Kidney glomerular epithelial cell (primary cell): ENCODE results near the gene TNFRSF8.

ENCODE experiments used
- DNase-seq: peaks from one replicate; lab custom pipeline; 2025; lab: John Stamatoyannopoulos, UW

Gene TNFRSF8

GRCh38 chr1:12060500-12060899 is 2.6 kb upstream of the TNFRSF8 start:
- no peak for DNase-seq

DNA sequence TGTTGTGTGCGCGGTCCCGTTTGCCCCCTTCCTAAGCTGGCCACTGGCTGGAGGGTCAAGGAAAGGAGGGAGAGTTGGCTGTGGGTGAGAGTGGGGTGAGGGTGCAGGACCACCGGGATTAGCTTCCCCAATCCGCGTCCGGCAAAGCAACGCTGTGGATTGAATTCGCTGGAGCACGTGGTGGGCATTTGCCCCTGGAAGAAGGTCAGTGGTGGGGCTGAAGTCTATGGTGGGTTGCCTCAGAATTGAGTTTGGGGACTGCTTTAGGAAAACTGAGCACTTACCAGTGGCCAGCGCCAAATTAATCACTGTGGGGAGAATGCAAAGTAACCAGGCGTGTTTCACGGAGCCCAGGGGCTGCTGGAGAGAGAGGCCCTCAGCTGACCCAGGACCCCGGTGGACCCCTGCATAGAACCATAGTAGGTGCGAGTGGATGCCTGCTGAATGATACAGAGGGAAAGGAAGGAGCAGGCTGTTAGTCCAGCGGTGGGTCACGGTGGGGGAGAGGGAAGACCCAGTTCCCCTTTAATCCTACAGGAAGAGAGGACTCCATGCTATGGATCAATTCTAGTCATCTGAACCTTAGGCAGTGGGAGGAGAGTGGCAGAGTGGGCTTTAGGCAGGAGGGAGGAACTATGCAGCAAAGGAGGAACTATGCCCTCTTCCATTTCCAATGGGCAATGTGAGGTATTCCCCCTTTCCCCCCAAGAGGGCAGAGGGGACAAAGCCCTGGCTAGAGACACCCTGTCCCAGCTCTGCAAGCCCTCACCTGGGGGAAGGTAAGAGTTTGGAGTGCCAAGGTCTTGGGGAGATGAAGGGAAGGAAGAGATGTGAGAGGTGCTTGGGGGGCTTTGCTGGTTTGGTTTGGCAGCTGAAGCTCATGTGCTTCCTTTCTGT is 1.2 kb downstream of the TNFRSF8 start:
- DNase-seq, result no peak

GRCh38 chr1:12065872-12066271 is 2.8 kb downstream of the TNFRSF8 start:
- DNase-seq, result no peak

- peak; percentile 79 for DNase-seq
These were observed 5.1 kb downstream of the TNFRSF8 start for GRCh38 chr1:12067900-12068821.

DNA sequence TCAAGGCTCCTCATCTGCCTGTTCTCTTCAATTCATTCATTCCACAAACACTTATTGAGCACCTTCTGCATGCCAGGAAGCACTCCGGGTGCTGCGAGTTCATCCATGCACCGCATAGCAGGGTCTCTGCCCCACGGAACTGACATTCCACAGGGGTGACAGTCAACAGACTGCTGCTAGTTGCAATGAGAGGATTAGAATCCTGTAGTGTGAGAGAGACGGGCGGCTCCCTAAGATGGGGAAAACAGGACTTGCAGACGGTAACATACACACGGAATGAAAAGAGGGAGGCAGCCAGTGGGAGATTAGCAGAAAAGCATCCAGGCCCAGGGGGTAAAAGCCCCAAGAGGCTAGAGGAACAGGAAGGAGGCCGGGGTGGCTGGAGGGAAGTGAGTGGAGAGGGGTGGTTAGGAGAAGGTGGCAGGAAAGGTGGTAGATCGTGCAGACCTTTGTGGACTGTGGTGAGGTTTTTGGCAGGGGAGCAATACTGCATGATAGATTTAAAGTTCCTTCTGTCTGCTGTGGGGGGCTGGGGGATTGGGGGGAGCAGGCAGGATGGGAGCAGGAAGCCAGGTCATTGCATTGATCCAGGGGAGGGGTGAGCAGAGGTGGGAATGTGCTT is 6.6 kb downstream of the TNFRSF8 start:
- DNase-seq, result no peak

DNA sequence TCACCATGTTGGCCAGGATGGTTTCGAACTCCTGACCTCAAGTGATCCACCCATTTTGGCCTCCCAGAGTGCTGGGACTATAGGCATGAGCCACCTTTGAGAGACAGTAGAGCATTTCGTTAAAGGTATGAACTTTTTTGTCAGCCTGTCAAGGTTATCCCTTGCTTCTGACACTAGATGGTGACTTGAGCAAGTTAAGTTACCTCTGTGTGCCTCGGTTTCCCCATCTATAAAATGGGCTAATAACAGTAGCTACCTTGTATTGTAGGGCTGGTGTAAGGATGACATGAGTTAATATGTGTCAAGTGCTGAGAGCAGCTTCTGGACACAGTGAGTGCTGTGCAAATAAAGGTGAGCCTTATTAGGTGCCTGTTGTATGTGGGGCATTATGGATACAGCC is 8.8 kb downstream of the TNFRSF8 start:
- no peak for DNase-seq

DNA sequence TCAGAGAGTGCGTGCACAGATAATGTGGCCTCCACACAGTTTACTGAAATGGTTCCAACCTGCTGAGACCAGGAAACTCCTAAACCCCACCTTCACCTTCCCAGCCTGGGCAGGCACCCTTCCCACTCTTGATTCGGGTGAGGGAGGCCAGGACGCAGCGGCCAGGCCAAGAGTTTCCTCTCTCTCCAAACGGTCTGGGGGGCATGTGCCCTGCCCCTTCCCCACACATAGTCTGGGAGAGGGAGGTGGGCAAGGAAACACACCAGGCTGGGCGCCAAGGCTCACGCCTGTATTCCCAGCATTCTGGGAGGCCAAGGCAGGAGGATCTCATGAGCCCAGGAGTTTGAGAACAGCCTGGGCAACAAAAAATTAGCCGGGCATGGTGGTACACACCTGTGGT is 9.6 kb downstream of the TNFRSF8 start:
- DNase-seq, result no peak

GRCh38 chr1:12073796-12074195 is 10.7 kb downstream of the TNFRSF8 start:
- no peak for DNase-seq

GRCh38 chr1:12075195-12076114 is 12.4 kb downstream of the TNFRSF8 start:
- DNase-seq, result peak; percentile 99

- no peak for DNase-seq
These were observed 13.4 kb downstream of the TNFRSF8 start for GRCh38 chr1:12076425-12077005.

GRCh38 chr1:12078575-12078937 is 15.5 kb downstream of the TNFRSF8 start:
- no peak for DNase-seq

DNA sequence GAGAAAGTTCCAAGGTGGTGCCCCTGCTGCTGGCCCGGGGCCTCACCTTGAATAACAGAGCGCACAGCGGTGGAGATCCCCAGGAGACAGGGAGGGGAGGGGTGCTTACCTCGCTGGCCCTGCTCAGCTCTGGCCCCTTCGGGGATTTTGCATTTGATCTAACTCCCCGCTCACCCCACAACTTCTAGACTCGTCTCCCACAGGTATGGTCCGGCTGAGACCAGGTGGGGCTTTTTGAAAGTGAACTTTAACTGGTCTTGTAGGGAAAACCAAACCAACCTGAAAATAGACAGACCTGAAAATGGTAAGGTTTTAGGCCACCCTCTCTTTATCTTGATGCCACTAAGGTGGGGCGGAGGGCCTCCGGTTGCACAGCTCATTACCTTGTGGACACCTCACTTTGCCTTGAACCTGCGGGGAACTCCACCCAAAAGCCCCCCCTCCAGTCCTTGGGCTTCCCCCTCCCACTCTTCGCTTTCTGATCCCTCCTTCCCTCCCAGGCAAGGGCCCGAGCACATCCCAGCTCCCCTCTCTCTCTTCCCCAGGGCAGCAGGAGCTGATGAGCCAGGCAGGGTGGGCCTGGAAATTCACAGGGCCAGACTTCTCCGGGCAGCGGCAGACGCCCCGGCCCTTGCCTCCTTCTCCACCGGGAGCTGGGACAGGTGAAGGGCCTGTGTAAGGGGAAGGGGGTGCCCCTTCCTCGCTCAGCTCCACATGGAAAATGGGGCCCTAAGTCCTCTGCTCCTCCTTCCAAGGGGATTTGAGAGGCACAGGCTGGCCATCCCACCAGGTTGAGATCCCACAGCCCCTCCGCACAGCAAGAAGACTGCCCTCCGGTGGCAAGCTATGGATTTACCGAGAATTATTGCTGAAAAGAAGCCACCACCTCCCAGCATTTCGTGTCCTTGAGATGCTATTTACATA is 16.1 kb downstream of the TNFRSF8 start:
- DNase-seq, result peak; percentile 58

- DNase-seq, result no peak
These were observed 17.1 kb downstream of the TNFRSF8 start for GRCh38 chr1:12080156-12080555.

DNA sequence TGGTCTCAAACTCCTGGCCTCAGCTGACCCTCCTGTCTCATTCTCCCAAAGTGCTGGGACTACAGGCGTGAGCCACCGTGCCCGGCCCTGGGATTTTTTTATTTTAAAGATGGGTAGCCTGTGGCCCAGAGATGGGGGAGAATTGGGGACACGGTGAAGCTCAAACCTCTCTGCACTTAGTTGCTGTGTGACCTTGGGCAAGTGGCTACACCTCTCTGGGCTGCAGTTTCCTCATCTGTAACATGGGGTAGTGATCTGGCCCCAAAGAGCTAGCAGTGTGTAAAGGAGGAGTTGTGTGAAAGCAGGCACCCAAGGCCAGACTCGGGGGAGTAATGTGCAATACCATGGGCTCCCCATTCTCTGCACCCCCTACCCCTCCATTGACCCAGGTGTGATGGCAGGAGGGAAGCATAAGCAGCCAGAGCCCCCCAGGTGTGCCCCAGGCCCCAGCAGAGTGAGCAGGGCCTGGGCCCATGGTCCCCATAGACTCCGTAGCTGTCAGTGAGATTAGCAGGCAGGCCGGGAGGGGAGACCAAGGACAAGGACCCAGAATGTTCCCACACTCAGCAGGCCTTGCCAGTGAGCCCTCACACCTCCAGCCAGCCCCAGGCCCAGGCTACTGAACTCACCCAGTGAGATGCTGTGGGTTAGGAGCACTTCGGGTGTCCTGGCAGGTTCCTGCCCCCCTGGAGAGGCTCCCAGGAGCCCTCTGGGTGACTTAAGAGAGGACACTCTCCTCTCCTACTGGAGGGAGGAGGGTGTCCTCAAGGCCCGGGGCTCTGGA is 17.9 kb downstream of the TNFRSF8 start:
- no peak for DNase-seq

DNA sequence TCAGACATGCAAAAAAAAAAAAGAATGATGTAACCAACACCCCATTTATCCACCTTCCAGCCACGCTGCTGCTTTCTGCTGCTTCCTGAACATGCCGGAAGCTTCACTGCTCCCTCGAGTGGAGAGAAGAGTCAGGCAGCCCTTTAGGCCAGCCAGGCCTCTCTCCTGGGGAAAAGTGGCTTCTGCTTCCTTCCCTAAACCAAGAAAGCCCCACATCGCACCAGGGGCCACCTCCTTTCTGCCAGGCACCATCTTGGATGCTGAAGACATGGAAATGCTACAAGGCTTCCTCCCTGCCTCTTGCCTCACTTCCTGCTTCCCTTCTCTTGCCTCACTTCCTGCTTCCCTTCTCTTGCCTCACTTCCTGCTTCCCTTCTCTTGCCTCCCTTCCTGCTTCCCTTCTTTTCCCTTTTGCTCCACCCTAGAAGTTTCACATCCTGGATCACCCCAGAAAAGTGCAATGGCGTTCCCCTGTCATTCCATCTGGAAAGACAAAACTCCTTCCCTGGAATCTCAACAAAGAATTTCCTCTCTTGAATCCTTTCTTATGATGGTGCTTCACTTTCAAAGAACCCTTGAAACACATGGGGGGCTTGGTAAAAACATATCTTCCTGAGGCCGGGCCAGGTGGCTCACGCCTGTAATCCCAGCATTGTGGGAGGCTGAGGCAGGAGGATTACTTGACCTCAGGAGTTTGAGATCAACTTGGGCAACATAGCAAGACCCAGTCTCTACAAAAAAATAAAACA is 18.7 kb downstream of the TNFRSF8 start:
- no peak for DNase-seq

- no peak for DNase-seq
These were observed 19.9 kb downstream of the TNFRSF8 start for GRCh38 chr1:12082988-12083387.

- DNase-seq, result no peak
These were observed 20.7 kb downstream of the TNFRSF8 start for GRCh38 chr1:12083766-12084165.

- DNase-seq, result no peak
These were observed 22.6 kb downstream of the TNFRSF8 start for GRCh38 chr1:12085643-12086260.
